ENCODE data around the gene RALGAPB. TPM values are rescaled to one million over a fixed set of nuclear protein-coding genes. Genes with fewer than 3 reads are reported as not detected.
"Not testable (repeated sequence)": the region's sequence is repeated elsewhere in the genome, so short reads cannot be mapped to it uniquely, and the experiment has no call there.

The RALGAPB gene
- polyA plus RNA-seq, 3 donors, result 31.3 to 47.0 (median 43.4) TPM

- DNase-seq, result no peak
Measured at GRCh38 chr20:38479596-38479995, 7.0 kb downstream of the RALGAPB start.

- no peak for DNase-seq
Measured at GRCh38 chr20:38485041-38485440, 12.4 kb downstream of the RALGAPB start.

- DNase-seq, result no peak
Measured at GRCh38 chr20:38489181-38489580, 16.5 kb downstream of the RALGAPB start.

- DNase-seq, result no peak
Measured at GRCh38 chr20:38497246-38497935, 24.7 kb downstream of the RALGAPB start.

GRCh38 chr20:38498909-38499308 lies 26.3 kb downstream of the RALGAPB start:
- DNase-seq, result no peak

- DNase-seq, result no peak
Measured at GRCh38 chr20:38499366-38499765, 26.7 kb downstream of the RALGAPB start.

GRCh38 chr20:38501858-38502436 lies 29.3 kb downstream of the RALGAPB start:
- no peak for DNase-seq

GRCh38 chr20:38504368-38505090 lies 31.9 kb downstream of the RALGAPB start:
- DNase-seq, result no peak

GRCh38 chr20:38505091-38505455 lies 32.4 kb downstream of the RALGAPB start:
- DNase-seq, result no peak

GRCh38 chr20:38511726-38512125 lies 39.1 kb downstream of the RALGAPB start:
- DNase-seq, result not testable (repeated sequence)

- no peak for DNase-seq
Measured at GRCh38 chr20:38514185-38514584, 41.5 kb downstream of the RALGAPB start.

GRCh38 chr20:38514947-38515346 lies 42.3 kb downstream of the RALGAPB start:
- DNase-seq, result no peak

- DNase-seq, result no peak
Measured at GRCh38 chr20:38515631-38516030, 43.0 kb downstream of the RALGAPB start.

- no peak for DNase-seq
Measured at GRCh38 chr20:38519426-38519825, 46.8 kb downstream of the RALGAPB start.

GRCh38 chr20:38520261-38520660 lies 47.6 kb downstream of the RALGAPB start:
- DNase-seq, result no peak

GRCh38 chr20:38523697-38524096 lies 51.1 kb downstream of the RALGAPB start:
- no peak for DNase-seq

GRCh38 chr20:38528167-38528566 lies 55.5 kb downstream of the RALGAPB start:
- DNase-seq, result no peak

- DNase-seq, result no peak
Measured at GRCh38 chr20:38531021-38531420, 58.4 kb downstream of the RALGAPB start.

GRCh38 chr20:38534756-38535155 lies 62.1 kb downstream of the RALGAPB start:
- no peak for DNase-seq

- no peak for DNase-seq
Measured at GRCh38 chr20:38536310-38536709, 63.7 kb downstream of the RALGAPB start.

- no peak for DNase-seq
Measured at GRCh38 chr20:38537176-38537575, 64.5 kb downstream of the RALGAPB start.

GRCh38 chr20:38538789-38539188 lies 66.1 kb downstream of the RALGAPB start:
- no peak for DNase-seq
